AG09319 (cell line): Measurements from ENCODE around the gene RPS21.

Experiments used
- DNase-seq: peaks from one replicate; pipeline ENCODE4 v3.0.0-alpha.2; 2010; ENCODE audit warnings: low read depth; ENCODE audit errors: extremely low read depth
- CTCF ChIP-seq: IDR thresholded peaks from 2 replicates; pipeline ENCODE4 v1.5.1; 2011; ENCODE audit warnings: low read depth, mild to moderate bottlenecking, inconsistent platforms, low read length, moderate library complexity

The RPS21 gene

GRCh38 chr20:62426699-62427131 lies 39.8 kb downstream of the RPS21 start:
- no peak for TF ChIP-seq CTCF
- no peak for DNase-seq

- DNase-seq = no peak
Measured at GRCh38 chr20:62427172-62428001, 40.5 kb downstream of the RPS21 start, which contains the start of gene RBBP8NL. Gene RBBP8NL (minus strand): TSS chr20:62427539. CDS start chr20:62419647, 7,892 bp downstream.

GRCh38 chr20:62428002-62428372 lies 41.1 kb downstream of the RPS21 start:
- DNase-seq = no peak
- TF ChIP-seq CTCF = no peak

More at GRCh38 chr20:62427172-62428001, 40.5 kb downstream of the RPS21 start, which contains the start of gene RBBP8NL:
- no peak for TF ChIP-seq CTCF

GRCh38 chr20:62428396-62429295 lies 41.7 kb downstream of the RPS21 start:
- no peak for DNase-seq
- TF ChIP-seq CTCF = no peak

- TF ChIP-seq CTCF = no peak
- no peak for DNase-seq
Measured at GRCh38 chr20:62429455-62430310, 42.8 kb downstream of the RPS21 start.

GRCh38 chr20:62430311-62430853 lies 43.5 kb downstream of the RPS21 start:
- DNase-seq = no peak
- TF ChIP-seq CTCF = no peak
